Heart left ventricle (tissue), 16 donors: ENCODE measurements around the gene STXBP4. TPM values are rescaled to one million over a fixed set of nuclear protein-coding genes. Genes with fewer than 3 reads are reported as not detected.

Experiments
- ATAC-seq, 4 donors: fragments of 200-7000 bp; cut with Tn5 transposase; one replicate each; pipeline ENCODE4 v1.9.1; 2020 to 2022; ENCODE audit warnings: moderate library complexity in 4 of 4, mild to moderate bottlenecking in 3 of 4, moderate number of reproducible peaks in 1 of 4
- DNase-seq, 5 donors: peaks; one replicate each; pipeline ENCODE4 v3.0.0-alpha.2; 2020
- H3K27ac ChIP-seq, 12 donors: fragments of 200-600 bp; sonication (generic) in 4 of 12; one replicate each; pipeline versions ENCODE4 v1.5.0 to v1.8.0; 2016 to 2022; ENCODE audit warnings: mild to moderate bottlenecking in 2 of 12
- H3K27me3 ChIP-seq, 9 donors: fragments of 200-600 bp; sonication (generic) in 2 of 9; one replicate each; pipeline versions ENCODE4 v1.5.1 to v1.8.0; 2016 to 2022; ENCODE audit warnings: mild to moderate bottlenecking in 3 of 9
- H3K36me3 ChIP-seq, 9 donors: fragments of 200-600 bp; sonication (generic) in 2 of 9; one replicate each; pipeline versions ENCODE4 v1.5.0 to v1.8.0; 2018 to 2022; ENCODE audit warnings: mild to moderate bottlenecking in 2 of 9
- H3K4me1 ChIP-seq, 12 donors: fragments of 200-600 bp; sonication (generic) in 4 of 12; one replicate each; pipeline versions ENCODE4 v1.5.0 to v1.8.0; 2016 to 2022; ENCODE audit warnings: mild to moderate bottlenecking in 3 of 12
- H3K4me3 ChIP-seq, 12 donors: fragments of 200-600 bp; sonication (generic) in 4 of 12; one replicate each; pipeline versions ENCODE4 v1.5.0 to v1.8.0; 2017 to 2022; ENCODE audit warnings: mild to moderate bottlenecking in 9 of 12, moderate library complexity in 4 of 12
- H3K9me3 ChIP-seq, 12 donors: fragments of 200-600 bp; sonication (generic) in 4 of 12; one replicate each; pipeline versions ENCODE4 v1.5.0 to v1.8.0; 2016 to 2022; ENCODE audit warnings: mild to moderate bottlenecking in 1 of 12
- POLR2A ChIP-seq, 2 donors: fragments of 450-650 bp; IDR thresholded peaks; one replicate each; pipeline ENCODE4 v1.6.1; 2017; ENCODE audit warnings: antibody characterized with exemption in 2 of 2, mild to moderate bottlenecking in 2 of 2, moderate library complexity in 2 of 2
- WGBS, 4 donors: extraction: QIAGEN DNeasy Blood & Tissue Kit in 2 of 4; methylation state at CpG; one replicate each; pipeline versions ENCODE4 v1.1.5 to v1.1.7; 2013 to 2018; 5-methylcytosine and 5-hydroxymethylcytosine counted together
- intact Hi-C, 10 donors: fragments of 100-400 bp; cut with DNase I; formaldehyde crosslinking; loops; one replicate each; pipeline versions ENCODE4 v1.11.1 to v1.14.2; 2022
- long read RNA-seq, 3 donors: library from polyadenylated mRNA; unstranded; transcript quantifications; one replicate each; pipeline ENCODE4 v2.0.0, GENCODE V29; 2020 to 2021
- polyA plus RNA-seq, 2 donors: library from polyadenylated mRNA; stranded (reverse); fragments of 200-250 nt; gene quantifications; one replicate each; pipeline ENCODE4 v1.2.3, GENCODE V29; 2013
- total RNA-seq, 9 donors: library from RNA; depleted of rRNA in 2 of 9; stranded (reverse); fragments of >200 nt in 2 of 9; fragmentation: NEBNext Ultra II Directional in 3 of 9; extraction: Animal tissue kit (Norgen Biotek cat#: 25700) in 3 of 9; gene quantifications; one replicate each; pipeline versions ENCODE4 v1.1.0 to v1.2.4, GENCODE V29; 2016 to 2023
- TF ChIP-seq, protein P1 (sequence below), 12 donors: fragments of 200-600 bp; sonication (generic) in 4 of 12; IDR thresholded peaks; one replicate each; pipeline versions ENCODE4 v1.5.0 to v1.8.0; 2018 to 2022; ENCODE audit warnings: antibody characterized with exemption in 12 of 12, mild to moderate bottlenecking in 5 of 12
- donor health status: ischemic (EF 13 %, LVEDD 7.1; RV severe dilation, severe dysfunction).
- donor health status: healthy with polysubstance abuse.
- donor health status: DM: no; HTN: yes; CAD: no.
- donor health status: DM: no; HTN: no; CAD: no.
- donor health status: ischemic (EF 25% LVEDD 6.9; RV normal size, moderate dysfunction).
- donor health status: ischemic (EF 25% LVEDD 5.7; RV mildly dilated, moderate dysfunction).
- donor health status: healthy.
- donor health status: DM: yes; HTN: yes; CAD: no.
- donor health status: ischemic (EF 35%, LVEDD 5.7; RV mildly dilated, moderate dysfunction).
- donor health status: nonischemic (EF 11% LVEDD 7.7; RV severe dilation, severe dysfunction).
- donor health status: DM: yes; HTN: yes; CAD: no.
- donor health status: PGD.
- donor health status: ischemic (EF 29% LVEDD 5.4; RV normal size, mild dysfunction).
- donor health status: nonischemic (EF 23%, LVEDD 6.1; RV moderate dilation, normal function).

Gene STXBP4
- total RNA-seq (1 to 10 TPM; 2.2 to 7.8 (median 4.8) TPM), polyA plus RNA-seq (1 to 10 TPM; 1.3 to 1.7 TPM)
- long read RNA-seq, donor 1, partial matches to known transcripts, result 1 of 5 reads
- long read RNA-seq, donor 1, other reads (novel, unspliced or antisense), result 4 of 5 reads
- long read RNA-seq, donor 2, partial matches to known transcripts, result 2 of 7 reads
- long read RNA-seq, donor 2, other reads (novel, unspliced or antisense), result 5 of 7 reads
- long read RNA-seq, donor 3, partial matches to known transcripts, result 2 of 4 reads
- long read RNA-seq, donor 3, other reads (novel, unspliced or antisense), result 2 of 4 reads

GRCh38 chr17:54968262-54968987, at the start of gene STXBP4, which contains the start of gene COX11:
TSS of gene STXBP4 (plus strand) at chr17:54968765. CDS start at chr17:54986220, 17,455 bp downstream.
TSS of gene COX11 (minus strand) at chr17:54968654. CDS start at chr17:54968646, 8 bp downstream.
- Histone ChIP-seq H3K9me3 (no peaks in the 10 kb centered on the region), H3K27me3 (no peaks in the 10 kb centered on the region), H3K4me1 (peaks cover 0 to 30% (median 17%) of the 10 kb centered on the region in 12 donors), H3K27ac (peak within 1 kb of the TSS; percentile 63 to 92 (median 86)), H3K36me3 (peaks cover 0 to 20% (median 17%) of the 10 kb centered on the region in 9 donors), H3K4me3 (peak within 1 kb of the TSS; percentile 72 to 97 (median 89))
- peak in 1 of 2 donors; percentile 90 for TF ChIP-seq POLR2A (IDR thresholded peaks at IDR 0.05)
- TF ChIP-seq, protein P1, sequence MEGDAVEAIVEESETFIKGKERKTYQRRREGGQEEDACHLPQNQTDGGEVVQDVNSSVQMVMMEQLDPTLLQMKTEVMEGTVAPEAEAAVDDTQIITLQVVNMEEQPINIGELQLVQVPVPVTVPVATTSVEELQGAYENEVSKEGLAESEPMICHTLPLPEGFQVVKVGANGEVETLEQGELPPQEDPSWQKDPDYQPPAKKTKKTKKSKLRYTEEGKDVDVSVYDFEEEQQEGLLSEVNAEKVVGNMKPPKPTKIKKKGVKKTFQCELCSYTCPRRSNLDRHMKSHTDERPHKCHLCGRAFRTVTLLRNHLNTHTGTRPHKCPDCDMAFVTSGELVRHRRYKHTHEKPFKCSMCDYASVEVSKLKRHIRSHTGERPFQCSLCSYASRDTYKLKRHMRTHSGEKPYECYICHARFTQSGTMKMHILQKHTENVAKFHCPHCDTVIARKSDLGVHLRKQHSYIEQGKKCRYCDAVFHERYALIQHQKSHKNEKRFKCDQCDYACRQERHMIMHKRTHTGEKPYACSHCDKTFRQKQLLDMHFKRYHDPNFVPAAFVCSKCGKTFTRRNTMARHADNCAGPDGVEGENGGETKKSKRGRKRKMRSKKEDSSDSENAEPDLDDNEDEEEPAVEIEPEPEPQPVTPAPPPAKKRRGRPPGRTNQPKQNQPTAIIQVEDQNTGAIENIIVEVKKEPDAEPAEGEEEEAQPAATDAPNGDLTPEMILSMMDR (IDR thresholded peaks at IDR 0.05), result peak in 11 of 12 donors; percentile 2 to 61 (median 33)
- intact Hi-C loops, result loop anchor here in 3 of 10 donors (2.0 to 10.0 kb wide), 3 partner anchors 64 to 270 kb away; partner anchors contain the start of gene TOM1L1 (in 1 of the 3)
- peak; percentile 99 for ATAC-seq
- DNase-seq, result peak; percentile 95 to 96 (median 95)
- 0 to 1% (median 0%) methylated on average over 44 to 57 of the region's 57 CpGs for WGBS, 4 donors

DNA sequence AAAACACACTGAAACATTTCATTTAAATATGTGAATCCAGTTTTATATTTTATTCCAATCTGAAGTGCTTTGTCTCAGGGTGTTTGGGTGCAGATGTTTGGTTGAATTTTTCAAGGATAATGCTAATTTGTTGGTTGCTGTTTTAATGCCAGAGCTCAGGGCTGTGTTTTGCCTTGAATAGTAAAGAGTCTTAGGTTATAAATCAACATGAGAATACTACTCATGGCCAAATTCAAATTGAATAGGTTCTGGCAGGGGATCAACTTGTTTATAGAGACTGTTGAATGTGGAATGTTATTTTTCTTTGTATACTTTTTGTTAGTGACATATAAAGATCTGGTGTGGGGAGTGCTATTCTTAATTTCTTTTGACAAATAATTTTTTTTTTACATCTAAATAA, 49.1 kb upstream of the STXBP4 start:
- Histone ChIP-seq H3K4me1 (no peaks in the 10 kb centered on the region), H3K27me3 (no peaks in the 10 kb centered on the region), H3K9me3 (peaks cover 0 to 16% (median 3%) of the 10 kb centered on the region in 12 donors), H3K36me3 (peaks cover 0 to 36% (median 17%) of the 10 kb centered on the region in 9 donors), H3K4me3 (no peak overlapping the region), H3K27ac (no peak overlapping the region)
- TF ChIP-seq, protein P1 (IDR thresholded peaks at IDR 0.05), result no peak
- TF ChIP-seq POLR2A (IDR thresholded peaks at IDR 0.05), result no peak
- intact Hi-C loops, result no loop called here
- no peak for ATAC-seq
- DNase-seq, result no peak

DNA sequence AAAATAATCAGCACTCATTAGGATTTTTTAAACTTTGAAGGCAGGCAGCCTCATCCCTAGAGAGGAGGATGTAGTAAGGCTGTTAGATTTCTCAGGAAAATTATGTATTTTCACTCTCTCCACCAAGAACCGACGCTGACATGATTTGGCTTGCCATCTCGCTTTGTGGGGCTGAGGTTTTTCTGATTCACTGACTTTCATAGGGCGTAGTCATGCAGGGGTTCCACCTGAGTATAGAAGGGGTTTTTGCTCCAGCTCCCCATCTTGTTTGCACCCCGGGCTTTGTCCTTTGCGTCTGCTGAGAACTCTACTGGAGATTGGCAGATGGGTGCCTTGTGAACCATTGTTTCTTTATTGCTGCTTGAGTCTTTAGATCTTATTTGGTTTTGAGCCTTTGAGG, 47.7 kb upstream of the STXBP4 start:
- TF ChIP-seq POLR2A (IDR thresholded peaks at IDR 0.05), result no peak
- TF ChIP-seq, protein P1 (IDR thresholded peaks at IDR 0.05), result no peak
- Histone ChIP-seq H3K4me3 (no peak overlapping the region), H3K27me3 (no peaks in the 10 kb centered on the region), H3K27ac (no peak overlapping the region), H3K36me3 (peaks cover 0 to 23% (median 9%) of the 10 kb centered on the region in 9 donors), H3K9me3 (peaks cover 0 to 16% (median 3%) of the 10 kb centered on the region in 12 donors), H3K4me1 (no peaks in the 10 kb centered on the region)
- intact Hi-C loops, result no loop called here
- 84 to 92% (median 90%) methylated on average over 6 of the region's 6 CpGs for WGBS, 4 donors
- ATAC-seq, result no peak
- no peak for DNase-seq

DNA sequence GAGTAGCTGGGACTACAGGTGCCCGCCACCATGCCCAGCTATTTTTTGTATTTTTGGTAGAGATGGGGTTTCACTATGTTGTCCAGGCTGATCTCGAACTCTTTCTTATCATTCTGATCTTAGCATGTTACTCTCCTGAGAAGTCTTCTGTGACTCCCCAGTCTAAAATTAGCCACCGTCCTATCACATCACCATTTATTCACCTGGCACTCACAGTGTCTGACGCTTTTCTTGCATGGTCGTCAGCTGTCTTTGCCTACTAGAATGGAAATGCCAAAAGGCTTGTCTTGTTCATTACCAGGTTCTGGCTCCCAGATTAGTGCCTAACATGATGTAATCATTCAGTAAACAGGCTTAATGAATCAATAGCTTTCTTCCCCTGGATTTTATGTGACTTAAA, 44.2 kb upstream of the STXBP4 start:
- 79 to 83% (median 80%) methylated on average over 5 of the region's 5 CpGs for WGBS, 4 donors
- TF ChIP-seq, protein P1 (IDR thresholded peaks at IDR 0.05), result no peak
- TF ChIP-seq POLR2A (IDR thresholded peaks at IDR 0.05), result no peak
- no peak overlapping the region for H3K27ac ChIP-seq
- DNase-seq (no peak), ATAC-seq (no peak)
- no peaks in the 10 kb centered on the region for H3K36me3 ChIP-seq
- no peak overlapping the region for H3K4me3 ChIP-seq
- H3K27me3 ChIP-seq, result no peaks in the 10 kb centered on the region
- no peaks in the 10 kb centered on the region for H3K4me1 ChIP-seq
- H3K9me3 ChIP-seq, result no peaks in the 10 kb centered on the region
- intact Hi-C loops, result no loop called here
